Right kidney (tissue), 1 donor: Measurements from ENCODE around the gene SLAIN2.

Experiments used
- DNase-seq: peaks from one replicate; pipeline ENCODE4 v3.0.0-alpha.2; 2016

SLAIN2 gene

DNA sequence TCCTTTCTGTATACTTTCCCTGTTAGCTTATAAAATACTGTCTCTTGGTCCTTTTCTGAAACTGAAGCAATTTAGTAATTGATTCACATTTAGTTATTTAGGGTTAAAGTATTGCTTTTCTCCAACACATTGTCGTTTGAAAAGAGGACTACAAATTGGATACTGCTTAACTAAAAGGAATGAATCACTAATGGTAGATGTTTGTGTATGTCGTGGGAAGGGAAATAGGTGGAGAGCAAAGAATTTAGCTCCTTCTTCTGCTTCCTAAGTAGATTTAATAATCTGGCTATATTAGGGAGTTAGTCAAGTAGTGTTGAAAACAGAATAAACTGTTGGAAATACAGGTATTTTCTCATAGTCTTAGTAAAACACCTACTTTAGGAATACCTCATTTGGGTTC, 27.9 kb downstream of the SLAIN2 start:
- DNase-seq = no peak

GRCh38 chr4:48369771-48370170, 28.4 kb downstream of the SLAIN2 start:
- no peak for DNase-seq

- DNase-seq = no peak
Measured at GRCh38 chr4:48370260-48371134, 29.2 kb downstream of the SLAIN2 start.

GRCh38 chr4:48372272-48372671, 30.9 kb downstream of the SLAIN2 start:
- DNase-seq = no peak

GRCh38 chr4:48375651-48376304, 34.4 kb downstream of the SLAIN2 start:
- no peak for DNase-seq

DNA sequence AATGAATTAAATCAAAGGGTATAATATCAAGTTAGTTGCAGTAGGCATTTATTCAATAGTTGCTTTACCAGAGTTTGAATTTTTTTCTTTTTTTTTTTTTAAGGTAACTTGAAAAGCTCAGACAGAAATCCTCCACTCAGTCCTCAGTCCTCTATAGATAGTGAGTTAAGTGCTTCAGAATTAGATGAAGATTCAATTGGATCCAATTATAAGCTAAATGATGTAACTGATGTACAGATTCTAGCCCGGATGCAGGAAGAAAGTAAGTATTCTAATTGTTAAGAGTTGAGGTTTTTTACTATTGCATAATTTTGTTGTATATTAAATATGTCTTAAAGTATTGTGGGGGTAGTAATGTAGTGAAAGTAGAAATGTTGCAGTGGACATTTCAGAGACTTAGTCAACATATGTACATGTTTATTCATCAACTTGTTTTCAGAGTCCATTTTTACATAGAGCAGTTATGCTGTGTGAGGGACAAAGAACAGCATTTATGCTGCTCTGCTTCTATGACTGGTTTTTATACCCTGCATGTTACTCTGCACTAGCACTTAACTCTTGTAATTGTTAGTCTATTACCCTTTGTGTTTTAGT, 38.4 kb downstream of the SLAIN2 start:
- no peak for DNase-seq

- DNase-seq = no peak
Measured at GRCh38 chr4:48380583-48381167, 39.3 kb downstream of the SLAIN2 start.

DNA sequence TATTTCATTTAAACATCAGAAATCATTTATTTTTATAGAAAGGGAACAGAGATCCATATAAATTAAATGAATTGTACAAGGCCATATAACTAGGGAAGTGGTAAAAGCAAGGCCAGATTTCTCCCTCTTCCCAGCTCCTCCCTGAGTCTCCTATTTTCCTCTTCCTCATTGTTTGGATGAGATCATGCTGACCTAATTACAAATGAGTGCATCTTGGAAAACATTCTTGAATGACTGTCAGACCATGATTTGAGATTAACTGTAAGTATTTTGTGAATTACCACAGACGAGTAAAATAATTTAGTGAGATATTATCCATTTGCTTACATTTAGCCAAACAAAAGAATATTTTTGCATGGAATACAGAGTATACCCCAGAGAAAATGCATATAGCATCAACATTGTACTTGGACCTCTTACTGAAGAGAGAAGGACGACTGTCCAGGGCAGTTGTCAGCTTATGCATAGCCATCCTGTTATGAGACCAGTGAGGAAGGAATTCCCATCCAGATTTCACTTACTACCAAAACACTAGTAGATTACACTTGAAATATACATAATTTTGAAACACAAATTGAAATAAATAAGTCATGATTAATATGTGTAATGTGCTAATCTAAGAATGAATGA, 47.3 kb downstream of the SLAIN2 start:
- no peak for DNase-seq

GRCh38 chr4:48396043-48396442, 54.7 kb downstream of the SLAIN2 start:
- DNase-seq = no peak

- no peak for DNase-seq
Measured at GRCh38 chr4:48400416-48400815, 59.1 kb downstream of the SLAIN2 start.

DNA sequence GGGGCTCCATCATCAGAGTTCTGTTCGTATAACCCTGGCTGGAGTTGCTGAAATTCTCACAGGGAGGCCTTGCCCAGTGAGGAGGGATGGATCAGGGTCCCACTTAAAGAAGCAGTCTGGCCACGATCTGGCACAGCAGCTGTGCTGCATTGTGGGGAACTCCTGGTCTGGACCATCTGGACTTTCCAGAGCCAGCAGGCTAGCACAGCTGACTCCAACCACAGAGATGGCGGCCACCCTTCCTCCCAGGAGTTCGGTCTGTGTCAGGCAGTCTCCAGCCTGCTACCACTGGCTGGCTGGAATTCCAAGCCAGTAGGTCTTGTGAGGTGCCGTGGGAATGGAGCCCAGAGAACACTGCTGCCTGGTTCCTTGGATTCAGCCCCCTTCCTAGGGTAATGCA, 62.0 kb downstream of the SLAIN2 start:
- DNase-seq = no peak

GRCh38 chr4:48403779-48404178, 62.5 kb downstream of the SLAIN2 start:
- no peak for DNase-seq

DNA sequence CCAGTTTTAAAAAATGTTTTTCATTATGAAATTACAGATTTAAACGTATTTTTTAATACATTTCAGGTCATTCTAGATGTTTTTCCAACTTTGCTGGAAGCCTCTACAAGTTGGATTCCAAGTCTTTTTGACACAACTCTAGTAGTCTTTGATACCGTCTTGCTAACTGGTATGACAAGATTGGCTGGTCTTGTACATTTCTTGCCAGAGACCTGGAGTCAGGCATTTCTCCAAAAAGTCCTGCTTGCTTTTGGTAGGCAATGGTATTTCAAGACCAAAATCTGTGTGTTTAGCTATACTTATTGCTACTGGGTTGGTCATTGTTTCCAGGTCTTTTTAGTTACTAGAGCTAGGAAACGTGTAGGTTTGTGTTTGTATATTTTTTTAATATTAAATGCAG, 64.6 kb downstream of the SLAIN2 start:
- DNase-seq = no peak

- no peak for DNase-seq
Measured at GRCh38 chr4:48409203-48409602, 67.9 kb downstream of the SLAIN2 start.

DNA sequence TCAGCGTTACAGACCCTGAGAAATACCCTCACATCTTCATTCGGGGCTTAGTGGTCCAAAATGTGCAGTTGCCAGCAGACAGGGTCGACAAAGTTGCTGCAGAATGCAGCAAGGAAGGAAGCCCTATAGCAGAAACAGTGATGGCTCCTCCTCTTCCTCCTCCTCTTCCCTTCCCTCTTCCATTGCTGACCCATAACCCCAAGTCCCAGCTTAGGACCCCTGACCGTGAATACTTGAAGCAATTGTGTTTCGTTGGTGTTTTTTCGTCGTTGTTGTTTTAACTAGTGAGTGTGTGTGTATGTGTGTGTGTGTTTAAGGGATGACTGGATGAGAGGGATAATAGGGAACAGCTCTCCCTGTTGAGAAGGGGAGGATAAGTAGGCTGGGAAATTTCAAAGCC, 69.5 kb downstream of the SLAIN2 start:
- DNase-seq = no peak

DNA sequence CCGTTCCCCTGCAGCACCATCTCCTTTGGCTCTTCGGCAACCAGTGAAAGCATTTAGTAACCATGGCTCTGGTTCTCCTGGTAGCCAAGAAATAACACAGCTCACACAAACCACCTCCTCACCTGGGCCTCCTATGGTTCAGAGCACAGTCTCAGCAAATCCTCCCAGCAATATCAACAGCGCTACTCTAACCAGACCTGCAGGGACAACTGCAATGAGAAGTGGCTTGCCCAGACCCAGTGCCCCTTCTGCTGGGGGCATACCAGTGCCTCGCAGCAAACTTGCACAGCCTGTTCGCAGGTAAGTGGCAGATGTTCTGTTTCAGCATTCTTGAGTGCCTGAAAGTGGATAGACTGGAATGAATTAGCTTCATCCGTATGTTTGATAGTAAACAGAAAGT, 78.8 kb downstream of the SLAIN2 start:
- no peak for DNase-seq

GRCh38 chr4:48421101-48421500, 79.8 kb downstream of the SLAIN2 start:
- DNase-seq = no peak

DNA sequence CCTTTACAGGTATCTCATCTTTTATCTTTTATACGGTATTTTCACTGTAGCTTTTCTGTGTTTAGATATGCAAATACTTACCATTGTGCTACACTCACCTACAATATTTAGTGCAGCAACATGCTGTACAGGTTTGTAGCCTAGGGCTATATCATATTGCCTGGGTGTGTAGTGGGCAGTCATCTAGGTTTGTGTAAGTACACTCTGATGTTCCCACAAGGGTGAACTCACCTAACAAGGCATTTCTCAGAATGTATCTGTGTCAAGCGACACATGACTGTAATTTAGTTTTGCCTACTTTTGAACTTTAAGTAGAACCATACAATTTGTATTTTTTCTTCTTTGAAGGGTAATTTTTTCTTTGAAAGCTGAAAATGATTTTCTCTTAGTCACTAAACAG, 87.6 kb downstream of the SLAIN2 start:
- DNase-seq = no peak

GRCh38 chr4:48429709-48430474, 88.6 kb downstream of the SLAIN2 start:
- no peak for DNase-seq

DNA sequence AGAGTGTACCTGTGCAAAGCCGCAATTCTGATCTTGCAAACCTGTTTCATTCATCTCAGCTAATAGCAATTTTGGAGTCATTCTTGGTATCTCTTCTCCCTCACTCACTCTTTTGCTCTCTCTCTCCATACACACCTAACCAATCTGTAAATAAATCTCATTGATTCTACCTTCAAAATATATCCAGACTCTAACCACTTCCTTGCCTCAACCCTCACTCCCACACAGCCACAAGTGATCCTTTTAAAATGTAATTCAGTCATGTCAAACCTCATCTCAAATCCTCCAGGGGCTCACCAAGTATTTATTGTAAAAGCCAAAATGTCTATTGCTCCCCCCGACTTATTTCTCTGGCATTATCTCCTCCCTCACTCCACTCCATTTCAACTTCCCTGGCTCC, 90.1 kb downstream of the SLAIN2 start:
- no peak for DNase-seq

DNA sequence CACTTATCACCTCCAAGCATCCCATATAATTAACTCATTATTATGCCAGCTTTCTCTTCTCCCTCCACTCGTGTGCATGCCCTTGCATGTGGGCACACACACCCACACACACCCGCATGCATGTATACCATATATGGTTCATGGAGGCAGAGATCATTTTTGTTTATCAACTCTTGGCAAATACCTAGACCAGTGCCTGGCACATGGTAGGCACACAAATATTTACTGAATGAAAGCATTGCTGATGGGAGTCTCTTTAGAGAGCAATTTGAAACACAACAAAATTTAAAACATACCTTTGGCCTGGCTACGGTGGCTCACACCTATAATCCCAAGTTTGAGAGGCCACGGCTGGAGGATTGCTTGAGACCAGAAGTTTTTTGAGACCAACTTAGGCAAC, 90.7 kb downstream of the SLAIN2 start:
- no peak for DNase-seq

DNA sequence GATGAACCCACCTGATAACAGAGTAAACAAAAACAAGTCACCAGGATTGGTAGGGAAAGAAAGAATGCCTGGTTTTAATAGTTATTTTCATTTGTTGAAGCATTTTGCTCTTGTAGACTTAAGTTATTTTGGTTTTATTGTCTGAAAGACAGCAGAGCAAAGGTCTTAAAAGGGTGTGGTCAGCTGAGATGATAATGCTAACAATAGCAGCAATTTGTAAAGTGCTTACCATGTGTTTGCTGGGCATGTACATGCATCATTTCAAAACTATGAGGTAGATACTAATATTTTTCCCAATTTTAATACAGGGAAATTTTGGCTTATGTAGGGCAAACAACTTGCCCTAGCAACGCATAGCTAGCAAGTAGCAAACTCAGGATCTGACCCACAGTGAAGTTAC, 95.0 kb downstream of the SLAIN2 start:
- no peak for DNase-seq
